Hematopoietic multipotent progenitor cell treated with erythropoietin and hydrocortisone succinate and interleukin-3 and kit ligand, for 4 days (in vitro differentiated cells): Measurements from ENCODE around the gene RPL12.
"Not testable (repeated sequence)": the region's sequence is repeated elsewhere in the genome, so short reads cannot be mapped to it uniquely, and the experiment has no call there.

Experiments used
- DNase-seq: peaks from one replicate; pipeline ENCODE4 v3.0.0-alpha.2; 2015

Gene RPL12

GRCh38 chr9:127466407-127466917 is 15.3 kb upstream of the RPL12 start:
- DNase-seq, result not testable (repeated sequence)

- DNase-seq, result no peak
Measured at GRCh38 chr9:127463911-127464310, 12.7 kb upstream of the RPL12 start.

GRCh38 chr9:127463382-127463781 is 12.2 kb upstream of the RPL12 start:
- DNase-seq, result no peak

- no peak for DNase-seq
Measured at GRCh38 chr9:127458921-127459320, 7.7 kb upstream of the RPL12 start.

GRCh38 chr9:127457191-127457878 is 6.1 kb upstream of the RPL12 start:
- DNase-seq, result no peak

GRCh38 chr9:127455324-127455992 is 4.3 kb upstream of the RPL12 start:
- DNase-seq, result peak; percentile 96

GRCh38 chr9:127452691-127453090 is 1.5 kb upstream of the RPL12 start:
- peak; percentile 48 for DNase-seq

GRCh38 chr9:127451858-127452656 is 851 bp upstream of the RPL12 start:
- peak; percentile 85 for DNase-seq

- no peak for DNase-seq
Measured at GRCh38 chr9:127451608-127451857, 327 bp upstream of the RPL12 start.

GRCh38 chr9:127450243-127450760 is 904 bp downstream of the RPL12 start:
- peak; percentile 63 for DNase-seq

- peak; percentile 28 for DNase-seq
Measured at GRCh38 chr9:127449332-127449966, 1.8 kb downstream of the RPL12 start.

- peak; percentile 24 for DNase-seq
Measured at GRCh38 chr9:127448112-127448805, 2.9 kb downstream of the RPL12 start.

- DNase-seq, result peak; percentile 29
Measured at GRCh38 chr9:127447416-127448111, 3.6 kb downstream of the RPL12 start.

- DNase-seq, result peak; percentile 31
Measured at GRCh38 chr9:127446713-127447415, 4.3 kb downstream of the RPL12 start.

- DNase-seq, result peak; percentile 45
Measured at GRCh38 chr9:127445851-127446712, 5.1 kb downstream of the RPL12 start.

GRCh38 chr9:127444921-127445850 is 6.0 kb downstream of the RPL12 start:
- DNase-seq, result peak; percentile 41

GRCh38 chr9:127444283-127444920 is 6.8 kb downstream of the RPL12 start:
- peak; percentile 13 for DNase-seq

- DNase-seq, result no peak
Measured at GRCh38 chr9:127438394-127438793, 12.8 kb downstream of the RPL12 start.
